ENCODE measurements around the gene ADK. TPM values are rescaled to one million over a fixed set of nuclear protein-coding genes. Genes with fewer than 3 reads are reported as not detected.

Gene ADK
- total RNA-seq, 1 experiment from 2014 or later = 26.8 TPM

DNA sequence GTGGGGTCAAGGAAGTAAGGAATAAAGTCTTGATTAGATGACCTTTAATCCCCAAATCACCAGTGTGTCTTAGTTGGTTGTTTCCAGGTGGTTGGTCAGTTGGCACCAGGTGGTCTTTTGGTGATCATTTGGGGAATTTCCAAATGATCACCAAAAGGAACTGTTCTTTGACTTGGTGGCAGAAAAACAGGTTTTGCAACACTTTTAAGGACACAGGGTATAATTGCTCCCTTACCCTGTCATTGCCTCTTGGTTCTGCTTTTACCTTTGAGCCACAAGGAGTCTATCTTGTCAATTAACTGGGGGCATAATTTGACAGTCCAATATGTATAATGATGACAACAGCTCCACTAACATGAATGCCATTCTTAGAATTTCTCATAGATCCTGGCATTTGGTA lies 104.2 kb downstream of the ADK start:
- no peak overlapping the region for H2AK5ac ChIP-seq (ENCODE audit: insufficient read length, low read length)
- no peaks in the 10 kb centered on the region for H3K27me3 ChIP-seq (ENCODE audit: insufficient read depth, low read length)
- H3K56ac ChIP-seq (ENCODE audit: insufficient read length, low read depth, low read length) = no peak overlapping the region
- H3K27me3 Mint-ChIP-seq (ENCODE audit: low read depth) = no peaks in the 10 kb centered on the region
- TF ChIP-seq, protein P1, sequence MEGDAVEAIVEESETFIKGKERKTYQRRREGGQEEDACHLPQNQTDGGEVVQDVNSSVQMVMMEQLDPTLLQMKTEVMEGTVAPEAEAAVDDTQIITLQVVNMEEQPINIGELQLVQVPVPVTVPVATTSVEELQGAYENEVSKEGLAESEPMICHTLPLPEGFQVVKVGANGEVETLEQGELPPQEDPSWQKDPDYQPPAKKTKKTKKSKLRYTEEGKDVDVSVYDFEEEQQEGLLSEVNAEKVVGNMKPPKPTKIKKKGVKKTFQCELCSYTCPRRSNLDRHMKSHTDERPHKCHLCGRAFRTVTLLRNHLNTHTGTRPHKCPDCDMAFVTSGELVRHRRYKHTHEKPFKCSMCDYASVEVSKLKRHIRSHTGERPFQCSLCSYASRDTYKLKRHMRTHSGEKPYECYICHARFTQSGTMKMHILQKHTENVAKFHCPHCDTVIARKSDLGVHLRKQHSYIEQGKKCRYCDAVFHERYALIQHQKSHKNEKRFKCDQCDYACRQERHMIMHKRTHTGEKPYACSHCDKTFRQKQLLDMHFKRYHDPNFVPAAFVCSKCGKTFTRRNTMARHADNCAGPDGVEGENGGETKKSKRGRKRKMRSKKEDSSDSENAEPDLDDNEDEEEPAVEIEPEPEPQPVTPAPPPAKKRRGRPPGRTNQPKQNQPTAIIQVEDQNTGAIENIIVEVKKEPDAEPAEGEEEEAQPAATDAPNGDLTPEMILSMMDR (conservative IDR thresholded peaks at IDR 0.05) = no peak
- no peak overlapping the region for H4K8ac ChIP-seq (replicated peaks; ENCODE audit: insufficient read length, low read depth, low read length)
- no peak overlapping the region for H2BK120ac ChIP-seq (ENCODE audit: low read depth, low read length, poor library complexity, severe bottlenecking)
- H3K18ac ChIP-seq (ENCODE audit: insufficient read length, low read depth, low read length) = no peak overlapping the region
- no peaks in the 10 kb centered on the region for H3K9me3 ChIP-seq (ENCODE audit: control insufficient read depth, low read depth, low read length)
- H3K9ac ChIP-seq (ENCODE audit: extremely low read depth, insufficient read length, low read length) = no peak overlapping the region
- no peak overlapping the region for H3K27ac ChIP-seq (ENCODE audit: insufficient read length, low read depth, low read length)
- H3K36me3 Mint-ChIP-seq (ENCODE audit: insufficient read depth in 1 of 3, low read depth in 3 of 3) = 0 out of 7 replicates have a peak, but pooled peaks cover 0 to 4% (median 0%) of the 10 kb centered on the region in 3 experiments
- DNase-seq = no peak
- H2BK12ac ChIP-seq (ENCODE audit: insufficient read length, low read depth, low read length) = no peak overlapping the region
- H3K4me2 ChIP-seq (ENCODE audit: insufficient read depth, insufficient read length, low read length) = no peak overlapping the region
- no peak overlapping the region for H3T11ph ChIP-seq (ENCODE audit: low read length)
- H4K91ac ChIP-seq (ENCODE audit: insufficient read length, low read depth, low read length) = no peak overlapping the region
- no peaks in the 10 kb centered on the region for H3K23me2 ChIP-seq (ENCODE audit: insufficient read length, low read depth, low read length, poor library complexity, severe bottlenecking)
- H3K9me3 Mint-ChIP-seq = no peaks in the 10 kb centered on the region
- no peaks in the 10 kb centered on the region for H4K20me1 ChIP-seq (ENCODE audit: control insufficient read depth, insufficient read depth, insufficient read length)
- no peaks in the 10 kb centered on the region for H3K79me2 ChIP-seq (ENCODE audit: insufficient read depth, low read length)
- H3K4me1 Mint-ChIP-seq = peaks cover 28 to 33% of the 10 kb centered on the region in 2 experiments
- peaks cover 7% of the 10 kb centered on the region; the same call in 1 of the 2 replicates for H3K4me1 ChIP-seq (ENCODE audit: insufficient read depth, low read length)
- H2BK20ac ChIP-seq (ENCODE audit: low read depth, low read length, poor library complexity, severe bottlenecking) = no peak overlapping the region
- H2BK15ac ChIP-seq (ENCODE audit: low read depth, low read length) = no peak overlapping the region
- no peak overlapping the region for H3K4me3 Mint-ChIP-seq
- H3K27ac Mint-ChIP-seq = peak overlapping the region in 1 of 3 experiments; percentile 73; a peak in 3 of 7 replicates
- H3K14ac ChIP-seq (ENCODE audit: insufficient read depth, low read length) = no peak overlapping the region
- no peak overlapping the region for H3K23ac ChIP-seq (ENCODE audit: insufficient read length, low read depth, low read length)
- H2BK5ac ChIP-seq (ENCODE audit: insufficient read length, low read length) = no peak overlapping the region
- no peak overlapping the region for H2AFZ ChIP-seq (ENCODE audit: low read length)
- H3K4ac ChIP-seq (ENCODE audit: low read depth, low read length) = no peak overlapping the region
- no peak overlapping the region for H4K5ac ChIP-seq (ENCODE audit: insufficient read length, low read depth, low read length)
- no peaks in the 10 kb centered on the region for H3K79me1 ChIP-seq (ENCODE audit: insufficient read depth, low read depth, low read length, poor library complexity, severe bottlenecking)
